GM23338 (cell line): ENCODE data around the gene BCO1. TPM values are rescaled to one million over a fixed set of nuclear protein-coding genes. Genes with fewer than 3 reads are reported as not detected.

Source experiments
- ATAC-seq: fragments of 200-7000 bp; cut with Tn5 transposase; 3 replicates; pipeline ENCODE4 v1.9.1; 2020
- DNase-seq: peaks from one replicate; pipeline ENCODE4 v3.0.0-alpha.2; 2015; ENCODE audit warnings: low spot score
- H2AFZ ChIP-seq: fragments of 200-600 bp; sonication (generic); 2 replicates; pipeline ENCODE4 v1.8.0; 2016; ENCODE audit warnings: antibody characterized with exemption, mild to moderate bottlenecking, moderate library complexity
- H3F3A ChIP-seq: fragments of 200-600 bp; sonication (generic); replicated peaks from 2 replicates; pipeline ENCODE4 v1.8.0; 2017; ENCODE audit warnings: antibody characterized with exemption, mixed run types, low read depth
- H3K27ac ChIP-seq: fragments of 200-600 bp; sonication (generic); 2 replicates; pipeline ENCODE4 v1.6.1; 2016; ENCODE audit warnings: low read depth
- H3K27me3 ChIP-seq: fragments of 200-600 bp; sonication (generic); 2 replicates; pipeline ENCODE4 v1.8.0; 2016; ENCODE audit warnings: mild to moderate bottlenecking, mixed run types, moderate library complexity; ENCODE audit not compliant: insufficient read depth
- H3K36me3 ChIP-seq: fragments of 200-600 bp; sonication (generic); 2 replicates; pipeline ENCODE4 v1.8.0; 2016; ENCODE audit warnings: mild to moderate bottlenecking; ENCODE audit not compliant: insufficient read depth
- H3K4me1 ChIP-seq: fragments of 200-600 bp; sonication (generic); 2 replicates; pipeline ENCODE4 v1.8.0; 2016; ENCODE audit warnings: mild to moderate bottlenecking, moderate library complexity; ENCODE audit not compliant: insufficient read depth
- H3K4me2 ChIP-seq: fragments of 200-600 bp; sonication (generic); 2 replicates; pipeline ENCODE4 v1.7.1; 2017; ENCODE audit warnings: mixed run types
- H3K4me3 ChIP-seq: fragments of 200-600 bp; sonication (generic); 2 replicates; pipeline ENCODE4 v1.6.1; 2016; ENCODE audit warnings: mixed run types
- H3K79me2 ChIP-seq: fragments of 200-600 bp; sonication (generic); replicated peaks from 2 replicates; pipeline ENCODE4 v1.8.0; 2017; ENCODE audit warnings: mild to moderate bottlenecking; ENCODE audit not compliant: insufficient read depth
- H3K9me2 ChIP-seq: fragments of 200-600 bp; sonication (generic); 2 replicates; pipeline ENCODE4 v1.8.0; 2017; ENCODE audit not compliant: insufficient read depth
- H4K20me1 ChIP-seq: fragments of 200-600 bp; sonication (generic); replicated peaks from 2 replicates; pipeline ENCODE4 v1.8.0; 2017; ENCODE audit warnings: mild to moderate bottlenecking; ENCODE audit not compliant: insufficient read depth
- H3K27ac Mint-ChIP-seq: 2 replicates; pipeline ENCODE4 v1.8.0; 2020; ENCODE audit warnings: inconsistent platforms, mild to moderate bottlenecking, moderate library complexity, mixed read lengths
- H3K27me3 Mint-ChIP-seq: 3 replicates; pipeline ENCODE4 v1.8.0; 2022; ENCODE audit warnings: low read depth, mild to moderate bottlenecking, moderate library complexity, mixed read lengths, inconsistent platforms; ENCODE audit not compliant: insufficient read depth, poor library complexity
- H3K36me3 Mint-ChIP-seq: 3 replicates; pipeline ENCODE4 v1.8.0; 2021; ENCODE audit warnings: low read depth, mild to moderate bottlenecking, inconsistent platforms, moderate library complexity, mixed read lengths
- H3K4me1 Mint-ChIP-seq: 3 replicates; pipeline ENCODE4 v1.8.0; 2020; ENCODE audit warnings: mild to moderate bottlenecking, inconsistent platforms, mixed read lengths
- H3K4me3 Mint-ChIP-seq: 3 replicates; pipeline ENCODE4 v1.8.0; 2021; ENCODE audit warnings: moderate library complexity, mild to moderate bottlenecking, inconsistent platforms, mixed read lengths
- H3K9me3 Mint-ChIP-seq: 3 replicates; pipeline ENCODE4 v1.8.0; 2020; ENCODE audit warnings: moderate library complexity, mild to moderate bottlenecking, inconsistent platforms, mixed read lengths
- POLR2AphosphoS5 ChIP-seq: IDR thresholded peaks from 2 replicates; pipeline ENCODE4 v1.6.1; 2016; ENCODE audit warnings: antibody characterized with exemption, low read depth
- polyA plus RNA-seq: library from polyadenylated mRNA; unstranded; fragments of >200 nt; fragmentation: Nextera tagmentation; extraction: Ambion mirVana; gene quantifications from 2 replicates; pipeline ENCODE4 v1.2.1, GENCODE V29; 2016
- total RNA-seq: library from RNA; depleted of rRNA; stranded (reverse); fragments of >200 nt; shearing (Covaris generic); gene quantifications from 2 replicates; pipeline ENCODE4 v1.2.3, GENCODE V29; 2014
- TF ChIP-seq, protein P1 (sequence below), 2 experiments: fragments of 200-600 bp in 1 of 2; sonication (generic) in 1 of 2; conservative IDR thresholded peaks; 2 replicates each; pipeline versions ENCODE4 v1.5.1 to v1.6.1; 2016 to 2017; ENCODE audit warnings: antibody characterized with exemption in 2 of 2, low read depth in 2 of 2, mild to moderate bottlenecking in 2 of 2, moderate library complexity in 1 of 2
- TF ChIP-seq, protein P2 (sequence below): fragments of 250-450 bp; sonication (Bioruptor Pico); IDR thresholded peaks from 2 replicates; pipeline ENCODE4 v1.5.0; 2020; ENCODE audit warnings: mild to moderate bottlenecking, moderate library complexity

BCO1 gene
- total and polyA plus RNA-seq, 2 experiments from 2014 or later, result 0.28 TPM; not detected in 1

DNA sequence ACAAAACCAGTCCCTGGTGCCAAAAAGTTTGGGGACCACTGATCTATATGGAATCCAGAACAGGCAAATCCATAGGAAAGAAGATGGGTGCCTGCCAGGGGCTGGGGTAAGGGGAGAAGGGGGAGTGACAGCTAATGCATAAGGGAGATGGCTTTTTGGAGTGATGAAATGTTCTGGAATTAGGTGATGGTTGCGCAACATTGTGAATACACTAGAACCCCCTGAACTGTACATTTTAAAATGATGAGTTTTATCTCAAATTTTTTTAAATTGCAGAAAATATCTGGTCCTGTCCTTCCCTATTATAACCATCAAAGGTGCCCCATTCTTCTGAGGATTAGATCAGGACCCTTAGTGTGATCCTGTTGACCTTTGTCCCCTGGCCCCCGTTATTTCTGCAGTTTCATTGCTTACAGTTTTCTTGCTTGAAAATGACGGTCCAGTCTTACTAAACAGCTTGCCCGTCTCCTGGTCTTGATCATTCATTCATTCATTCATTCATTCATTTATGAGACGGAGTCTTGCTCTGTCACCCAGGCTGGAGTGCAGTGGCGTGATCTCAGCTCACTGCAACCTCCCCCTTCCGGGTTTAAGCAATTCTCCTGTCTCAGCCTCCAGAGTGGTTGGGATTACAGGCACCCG, 4.6 kb downstream of the BCO1 start (continued):
- TF ChIP-seq, protein P1, sequence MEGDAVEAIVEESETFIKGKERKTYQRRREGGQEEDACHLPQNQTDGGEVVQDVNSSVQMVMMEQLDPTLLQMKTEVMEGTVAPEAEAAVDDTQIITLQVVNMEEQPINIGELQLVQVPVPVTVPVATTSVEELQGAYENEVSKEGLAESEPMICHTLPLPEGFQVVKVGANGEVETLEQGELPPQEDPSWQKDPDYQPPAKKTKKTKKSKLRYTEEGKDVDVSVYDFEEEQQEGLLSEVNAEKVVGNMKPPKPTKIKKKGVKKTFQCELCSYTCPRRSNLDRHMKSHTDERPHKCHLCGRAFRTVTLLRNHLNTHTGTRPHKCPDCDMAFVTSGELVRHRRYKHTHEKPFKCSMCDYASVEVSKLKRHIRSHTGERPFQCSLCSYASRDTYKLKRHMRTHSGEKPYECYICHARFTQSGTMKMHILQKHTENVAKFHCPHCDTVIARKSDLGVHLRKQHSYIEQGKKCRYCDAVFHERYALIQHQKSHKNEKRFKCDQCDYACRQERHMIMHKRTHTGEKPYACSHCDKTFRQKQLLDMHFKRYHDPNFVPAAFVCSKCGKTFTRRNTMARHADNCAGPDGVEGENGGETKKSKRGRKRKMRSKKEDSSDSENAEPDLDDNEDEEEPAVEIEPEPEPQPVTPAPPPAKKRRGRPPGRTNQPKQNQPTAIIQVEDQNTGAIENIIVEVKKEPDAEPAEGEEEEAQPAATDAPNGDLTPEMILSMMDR (conservative IDR thresholded peaks at IDR 0.05; ENCODE audit: low read depth in 2 of 2), result no peak
- no peak for TF ChIP-seq POLR2AphosphoS5

DNA sequence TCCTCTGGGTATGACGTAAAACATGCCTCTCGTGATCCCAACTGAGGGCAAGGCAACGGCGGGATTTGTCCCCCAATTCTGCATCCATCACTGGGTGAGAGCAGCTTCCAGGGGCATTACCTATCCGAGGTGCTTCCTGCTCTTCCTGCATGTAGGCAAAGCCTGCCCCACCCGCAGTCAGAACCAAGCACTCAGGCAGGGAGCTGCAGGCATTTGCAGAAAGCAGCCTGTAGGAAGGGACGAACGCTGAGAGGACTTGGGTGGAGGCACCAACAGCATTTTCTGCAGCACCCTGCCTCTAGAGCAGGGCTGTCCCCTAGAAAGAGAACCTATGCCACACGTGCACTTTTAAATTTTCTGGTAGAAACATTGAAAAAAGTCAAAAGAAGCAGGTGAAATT, 5.5 kb downstream of the BCO1 start:
- peaks cover 3% of the 10 kb centered on the region for H3K27me3 Mint-ChIP-seq
- H3K4me1 ChIP-seq, result peaks cover 7% of the 10 kb centered on the region; the same call in 1 of the 2 replicates
- no peak overlapping the region for H3K4me3 ChIP-seq
- peaks cover 8% of the 10 kb centered on the region for H3K4me1 Mint-ChIP-seq
- DNase-seq, result peak; percentile 35
- TF ChIP-seq, protein P2, sequence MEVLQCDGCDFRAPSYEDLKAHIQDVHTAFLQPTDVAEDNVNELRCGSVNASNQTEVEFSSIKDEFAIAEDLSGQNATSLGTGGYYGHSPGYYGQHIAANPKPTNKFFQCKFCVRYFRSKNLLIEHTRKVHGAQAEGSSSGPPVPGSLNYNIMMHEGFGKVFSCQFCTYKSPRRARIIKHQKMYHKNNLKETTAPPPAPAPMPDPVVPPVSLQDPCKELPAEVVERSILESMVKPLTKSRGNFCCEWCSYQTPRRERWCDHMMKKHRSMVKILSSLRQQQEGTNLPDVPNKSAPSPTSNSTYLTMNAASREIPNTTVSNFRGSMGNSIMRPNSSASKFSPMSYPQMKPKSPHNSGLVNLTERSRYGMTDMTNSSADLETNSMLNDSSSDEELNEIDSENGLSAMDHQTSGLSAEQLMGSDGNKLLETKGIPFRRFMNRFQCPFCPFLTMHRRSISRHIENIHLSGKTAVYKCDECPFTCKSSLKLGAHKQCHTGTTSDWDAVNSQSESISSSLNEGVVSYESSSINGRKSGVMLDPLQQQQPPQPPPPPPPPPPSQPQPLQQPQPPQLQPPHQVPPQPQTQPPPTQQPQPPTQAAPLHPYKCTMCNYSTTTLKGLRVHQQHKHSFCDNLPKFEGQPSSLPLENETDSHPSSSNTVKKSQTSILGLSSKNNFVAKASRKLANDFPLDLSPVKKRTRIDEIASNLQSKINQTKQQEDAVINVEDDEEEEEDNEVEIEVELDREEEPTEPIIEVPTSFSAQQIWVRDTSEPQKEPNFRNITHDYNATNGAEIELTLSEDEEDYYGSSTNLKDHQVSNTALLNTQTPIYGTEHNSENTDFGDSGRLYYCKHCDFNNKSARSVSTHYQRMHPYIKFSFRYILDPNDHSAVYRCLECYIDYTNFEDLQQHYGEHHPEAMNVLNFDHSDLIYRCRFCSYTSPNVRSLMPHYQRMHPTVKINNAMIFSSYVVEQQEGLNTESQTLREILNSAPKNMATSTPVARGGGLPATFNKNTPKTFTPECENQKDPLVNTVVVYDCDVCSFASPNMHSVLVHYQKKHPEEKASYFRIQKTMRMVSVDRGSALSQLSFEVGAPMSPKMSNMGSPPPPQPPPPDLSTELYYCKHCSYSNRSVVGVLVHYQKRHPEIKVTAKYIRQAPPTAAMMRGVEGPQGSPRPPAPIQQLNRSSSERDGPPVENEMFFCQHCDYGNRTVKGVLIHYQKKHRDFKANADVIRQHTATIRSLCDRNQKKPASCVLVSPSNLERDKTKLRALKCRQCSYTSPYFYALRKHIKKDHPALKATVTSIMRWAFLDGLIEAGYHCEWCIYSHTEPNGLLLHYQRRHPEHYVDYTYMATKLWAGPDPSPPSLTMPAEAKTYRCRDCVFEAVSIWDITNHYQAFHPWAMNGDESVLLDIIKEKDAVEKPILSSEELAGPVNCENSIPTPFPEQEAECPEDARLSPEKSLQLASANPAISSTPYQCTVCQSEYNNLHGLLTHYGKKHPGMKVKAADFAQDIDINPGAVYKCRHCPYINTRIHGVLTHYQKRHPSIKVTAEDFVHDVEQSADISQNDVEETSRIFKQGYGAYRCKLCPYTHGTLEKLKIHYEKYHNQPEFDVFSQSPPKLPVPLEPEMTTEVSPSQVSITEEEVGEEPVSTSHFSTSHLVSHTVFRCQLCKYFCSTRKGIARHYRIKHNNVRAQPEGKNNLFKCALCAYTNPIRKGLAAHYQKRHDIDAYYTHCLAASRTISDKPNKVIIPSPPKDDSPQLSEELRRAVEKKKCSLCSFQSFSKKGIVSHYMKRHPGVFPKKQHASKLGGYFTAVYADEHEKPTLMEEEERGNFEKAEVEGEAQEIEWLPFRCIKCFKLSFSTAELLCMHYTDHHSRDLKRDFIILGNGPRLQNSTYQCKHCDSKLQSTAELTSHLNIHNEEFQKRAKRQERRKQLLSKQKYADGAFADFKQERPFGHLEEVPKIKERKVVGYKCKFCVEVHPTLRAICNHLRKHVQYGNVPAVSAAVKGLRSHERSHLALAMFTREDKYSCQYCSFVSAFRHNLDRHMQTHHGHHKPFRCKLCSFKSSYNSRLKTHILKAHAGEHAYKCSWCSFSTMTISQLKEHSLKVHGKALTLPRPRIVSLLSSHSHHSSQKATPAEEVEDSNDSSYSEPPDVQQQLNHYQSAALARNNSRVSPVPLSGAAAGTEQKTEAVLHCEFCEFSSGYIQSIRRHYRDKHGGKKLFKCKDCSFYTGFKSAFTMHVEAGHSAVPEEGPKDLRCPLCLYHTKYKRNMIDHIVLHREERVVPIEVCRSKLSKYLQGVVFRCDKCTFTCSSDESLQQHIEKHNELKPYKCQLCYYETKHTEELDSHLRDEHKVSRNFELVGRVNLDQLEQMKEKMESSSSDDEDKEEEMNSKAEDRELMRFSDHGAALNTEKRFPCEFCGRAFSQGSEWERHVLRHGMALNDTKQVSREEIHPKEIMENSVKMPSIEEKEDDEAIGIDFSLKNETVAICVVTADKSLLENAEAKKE (CRISPR knock-in tag), result no peak
- no peaks in the 10 kb centered on the region for H3F3A ChIP-seq
- H3K36me3 ChIP-seq, result no peaks in the 10 kb centered on the region
- H3K27ac ChIP-seq, result no peak overlapping the region
- H3K27me3 ChIP-seq, result no peaks in the 10 kb centered on the region
- peak overlapping the region; percentile 59 for H2AFZ ChIP-seq
- no peaks in the 10 kb centered on the region for H3K36me3 Mint-ChIP-seq
- H3K27ac Mint-ChIP-seq, result no peak overlapping the region
- H4K20me1 ChIP-seq, result no peaks in the 10 kb centered on the region
- no peaks in the 10 kb centered on the region for H3K9me3 Mint-ChIP-seq
- no peaks in the 10 kb centered on the region for H3K79me2 ChIP-seq
- H3K4me2 ChIP-seq, result no peak overlapping the region
- H3K4me3 Mint-ChIP-seq, result no peak overlapping the region
- ATAC-seq, result peak; percentile 78
- H3K9me2 ChIP-seq, result no peaks in the 10 kb centered on the region
